Stimulated activated CD8-positive, alpha-beta memory T cell treated with anti-CD3 and anti-CD28 coated beads, Interleukin-2, amount 100 ng/mL, for 1 hour (primary cell): ENCODE results near the gene CGB3.

Source experiments
- DNase-seq, 2 donors: peaks; one replicate each; pipeline ENCODE4 v3.0.0-alpha.2; 2020; ENCODE audit warnings: low read depth in 2 of 2

Gene CGB3

GRCh38 chr19:49016067-49016839, 7.9 kb downstream of the CGB3 start:
- no peak for DNase-seq

- DNase-seq = no peak
Measured at GRCh38 chr19:49014870-49015255, 9.3 kb downstream of the CGB3 start.

GRCh38 chr19:49014123-49014869, 9.8 kb downstream of the CGB3 start:
- DNase-seq = no peak

GRCh38 chr19:49011194-49011593, 12.9 kb downstream of the CGB3 start:
- no peak for DNase-seq

- no peak for DNase-seq
Measured at GRCh38 chr19:49010453-49010852, 13.7 kb downstream of the CGB3 start.

GRCh38 chr19:49009828-49010227, 14.3 kb downstream of the CGB3 start:
- DNase-seq = no peak

GRCh38 chr19:49006905-49007304, 17.2 kb downstream of the CGB3 start:
- DNase-seq = no peak

- DNase-seq = no peak
Measured at GRCh38 chr19:49004964-49005614, 19.0 kb downstream of the CGB3 start.

- DNase-seq = no peak
Measured at GRCh38 chr19:49004133-49004532, 20.0 kb downstream of the CGB3 start.

GRCh38 chr19:48999481-49000325, 24.4 kb downstream of the CGB3 start:
- peak; percentile 33 to 41 for DNase-seq

GRCh38 chr19:48997972-48998371, 26.2 kb downstream of the CGB3 start:
- DNase-seq = no peak

- no peak for DNase-seq
Measured at GRCh38 chr19:48994035-48994386, 30.1 kb downstream of the CGB3 start.

GRCh38 chr19:48993175-48994034, 30.7 kb downstream of the CGB3 start, which contains the start of the genes GYS1 and RUVBL2:
TSS of gene GYS1 (minus strand) at chr19:48993309. CDS start at chr19:48993112, 197 bp downstream.
TSS of gene RUVBL2 (plus strand) at chr19:48993887. CDS start at chr19:48993912, 25 bp downstream.
- peak; percentile 98 for DNase-seq

- DNase-seq = no peak
Measured at GRCh38 chr19:48992581-48993174, 31.5 kb downstream of the CGB3 start.

- DNase-seq = no peak
Measured at GRCh38 chr19:48991873-48992580, 32.1 kb downstream of the CGB3 start.

GRCh38 chr19:48991011-48991609, 33.0 kb downstream of the CGB3 start:
- no peak for DNase-seq

- no peak for DNase-seq
Measured at GRCh38 chr19:48990400-48990799, 33.7 kb downstream of the CGB3 start.

GRCh38 chr19:48989701-48990291, 34.3 kb downstream of the CGB3 start:
- no peak for DNase-seq

- no peak for DNase-seq
Measured at GRCh38 chr19:48988860-48989259, 35.3 kb downstream of the CGB3 start.
